RWPE1 (cell line): ENCODE measurements around the gene ATP1A3.

Experiments
- CTCF ChIA-PET: fragments of 350-600 bp; sonication (Branson Sonifier 250); formaldehyde crosslinking; extraction: SDS; loops from one replicate; lab custom pipeline; 2021; lab: Yijun Ruan, JAX
- POLR2A ChIA-PET: fragments of 400-600 bp; formaldehyde crosslinking; extraction: SDS; loops from one replicate; lab custom pipeline; 2020; ENCODE audit warnings: antibody characterized with exemption; ENCODE audit not compliant: low non-redundant PET; lab: Yijun Ruan, JAX
- DNase-seq: peaks from one replicate; pipeline ENCODE4 v3.0.0; 2012; ENCODE audit warnings: low spot score
- H3K27ac ChIP-seq: fragments of 450-650 bp; 2 replicates; pipeline ENCODE4 v1.5.1; 2017
- TF ChIP-seq, protein P1 (sequence below): fragments of 450-650 bp; conservative IDR thresholded peaks from 2 replicates; pipeline ENCODE4 v1.5.1; 2017; ENCODE audit warnings: low read depth, mild to moderate bottlenecking

ATP1A3 gene

GRCh38 chr19:41999878-42000208 is 5.8 kb upstream of the ATP1A3 start:
- DNase-seq, result no peak
- CTCF ChIA-PET, result interaction anchor here (0.6 to 0.7 kb wide), 2 partner anchors 17 to 434 kb away, joined by 3 to 4 read pairs; no protein-coding TSS in a partner anchor
- TF ChIP-seq, protein P1, sequence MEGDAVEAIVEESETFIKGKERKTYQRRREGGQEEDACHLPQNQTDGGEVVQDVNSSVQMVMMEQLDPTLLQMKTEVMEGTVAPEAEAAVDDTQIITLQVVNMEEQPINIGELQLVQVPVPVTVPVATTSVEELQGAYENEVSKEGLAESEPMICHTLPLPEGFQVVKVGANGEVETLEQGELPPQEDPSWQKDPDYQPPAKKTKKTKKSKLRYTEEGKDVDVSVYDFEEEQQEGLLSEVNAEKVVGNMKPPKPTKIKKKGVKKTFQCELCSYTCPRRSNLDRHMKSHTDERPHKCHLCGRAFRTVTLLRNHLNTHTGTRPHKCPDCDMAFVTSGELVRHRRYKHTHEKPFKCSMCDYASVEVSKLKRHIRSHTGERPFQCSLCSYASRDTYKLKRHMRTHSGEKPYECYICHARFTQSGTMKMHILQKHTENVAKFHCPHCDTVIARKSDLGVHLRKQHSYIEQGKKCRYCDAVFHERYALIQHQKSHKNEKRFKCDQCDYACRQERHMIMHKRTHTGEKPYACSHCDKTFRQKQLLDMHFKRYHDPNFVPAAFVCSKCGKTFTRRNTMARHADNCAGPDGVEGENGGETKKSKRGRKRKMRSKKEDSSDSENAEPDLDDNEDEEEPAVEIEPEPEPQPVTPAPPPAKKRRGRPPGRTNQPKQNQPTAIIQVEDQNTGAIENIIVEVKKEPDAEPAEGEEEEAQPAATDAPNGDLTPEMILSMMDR, result no peak
- POLR2A ChIA-PET, result no interaction called here
- H3K27ac ChIP-seq, result no peak overlapping the region

DNA sequence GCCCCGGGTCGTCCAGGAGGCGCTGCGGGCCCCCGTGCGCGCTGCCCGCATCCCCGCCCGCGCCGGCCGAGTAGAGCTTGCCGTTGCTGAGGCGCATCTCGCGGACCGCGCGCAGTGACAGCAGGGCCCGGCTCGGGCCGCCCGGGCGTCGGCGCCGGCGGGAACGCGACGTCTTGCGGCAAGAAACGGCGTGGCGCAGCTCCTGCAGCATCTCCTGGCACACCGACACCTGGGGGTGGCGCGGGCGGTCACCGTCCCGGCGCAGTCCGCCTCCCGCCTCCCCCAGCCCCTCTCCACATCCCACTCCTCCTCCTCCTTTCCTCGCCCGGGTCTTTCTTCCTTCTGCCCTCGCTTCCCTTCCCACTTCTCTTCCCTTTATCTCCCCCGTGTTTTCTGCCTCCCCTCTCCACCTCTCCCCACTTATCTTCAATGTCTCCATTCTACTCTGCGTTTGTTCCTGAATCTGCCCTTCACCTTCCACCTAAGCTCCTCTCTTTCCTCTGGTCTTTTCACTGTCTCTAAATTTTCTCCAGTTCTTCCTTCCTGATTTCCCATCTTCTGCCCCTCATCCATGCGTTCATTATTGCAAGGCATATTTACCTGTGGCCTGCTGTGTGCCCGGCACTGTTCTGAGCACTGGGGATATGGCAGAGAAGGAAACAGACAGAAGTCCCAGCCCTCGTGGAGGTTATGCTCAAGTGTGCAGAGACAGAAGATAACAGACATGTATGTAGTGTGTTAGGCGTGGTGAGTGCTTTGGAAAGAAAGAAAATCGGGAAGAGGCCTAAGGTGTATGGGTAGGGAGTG is 5.2 kb upstream of the ATP1A3 start:
- TF ChIP-seq, protein P1, result no peak
- CTCF ChIA-PET, result interaction anchor here (0.6 to 0.7 kb wide), 4 partner anchors 29 to 435 kb away, joined by 4 to 5 read pairs (median 4); no protein-coding TSS in a partner anchor
- no peak for DNase-seq
- POLR2A ChIA-PET, result no interaction called here
- H3K27ac ChIP-seq, result no peak overlapping the region

- TF ChIP-seq, protein P1, result peak; percentile 53
- DNase-seq, result peak; percentile 42
- CTCF ChIA-PET, result interaction anchor here (0.6 to 0.7 kb wide), 5 partner anchors 30 to 227 kb away, joined by 3 to 5 read pairs (median 4); no protein-coding TSS in a partner anchor
- POLR2A ChIA-PET, result no interaction called here
- no peak overlapping the region for H3K27ac ChIP-seq
Observed at GRCh38 chr19:41998246-41999020, 4.4 kb upstream of the ATP1A3 start.

DNA sequence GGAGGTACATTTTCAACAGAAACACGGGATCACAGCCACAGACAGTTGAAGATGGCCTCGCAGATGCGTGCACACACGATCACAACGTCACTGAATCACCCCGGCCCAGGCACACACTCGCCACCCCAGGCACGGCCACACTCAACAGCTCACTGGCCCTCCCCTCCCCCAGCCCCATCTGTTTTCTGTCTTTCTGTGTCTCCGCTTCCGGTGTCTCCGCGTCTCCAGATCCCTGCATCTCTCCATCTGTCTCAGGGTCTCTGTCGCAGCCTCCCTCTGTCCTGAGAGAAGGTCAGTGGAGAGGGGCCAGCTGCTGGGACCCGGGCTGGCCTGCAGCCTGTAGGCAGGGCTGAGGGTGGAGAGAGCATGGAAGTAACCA is 3.8 kb upstream of the ATP1A3 start:
- TF ChIP-seq, protein P1, result no peak
- POLR2A ChIA-PET, result no interaction called here
- CTCF ChIA-PET, result interaction anchor here (0.6 kb wide), 2 partner anchors 39 to 46 kb away, joined by 4 read pairs; no protein-coding TSS in a partner anchor
- no peak overlapping the region for H3K27ac ChIP-seq
- DNase-seq, result no peak

- CTCF ChIA-PET, result interaction anchor here (0.6 kb wide), 1 partner anchor 46 kb away, joined by 4 read pairs; no protein-coding TSS in a partner anchor
- DNase-seq, result peak; percentile 75
- POLR2A ChIA-PET, result no interaction called here
- TF ChIP-seq, protein P1, result no peak
- H3K27ac ChIP-seq, result no peak overlapping the region
Observed at GRCh38 chr19:41997121-41997850, 3.3 kb upstream of the ATP1A3 start.
